GM12878 (cell line): ENCODE results near the gene MTHFR.

Experiments
- CTCF ChIP-seq, 3 experiments: IDR thresholded peaks in 2 of 3; conservative IDR thresholded peaks in 1 of 3; 2 replicates each; pipeline ENCODE4 v1.5.1; 2011; ENCODE audit warnings: low read depth in 3 of 3, low read length in 3 of 3, mild to moderate bottlenecking in 3 of 3, control low read depth in 2 of 3, moderate library complexity in 2 of 3, inconsistent platforms in 1 of 3, mixed read lengths in 1 of 3; ENCODE audit not compliant: control insufficient read depth in 2 of 3, insufficient read depth in 1 of 3; ENCODE audit errors: extremely low read depth in 1 of 3
- FOXM1 ChIP-seq: IDR thresholded peaks from 2 replicates; pipeline ENCODE4 v1.6.1; 2012; ENCODE audit warnings: low read depth, mild to moderate bottlenecking, inconsistent platforms, low read length, moderate library complexity
- GABPA ChIP-seq: IDR thresholded peaks from 2 replicates; pipeline ENCODE4 v1.6.1; 2014; ENCODE audit warnings: antibody characterized with exemption, low read depth, mild to moderate bottlenecking, inconsistent platforms
- MAX ChIP-seq: IDR thresholded peaks from 2 replicates; pipeline ENCODE4 v1.6.1; 2012; ENCODE audit warnings: low read depth, low read length, improper control_type of control experiment
- RELA ChIP-seq: fragments of 450-650 bp; IDR thresholded peaks from 2 replicates; pipeline ENCODE4 v1.8.0; 2014; ENCODE audit warnings: borderline replicate concordance; ENCODE audit not compliant: partially characterized antibody
- SIX5 ChIP-seq: IDR thresholded peaks from 2 replicates; pipeline ENCODE4 v1.6.1; 2011; ENCODE audit warnings: mild to moderate bottlenecking, low read depth, low read length, moderate library complexity; ENCODE audit not compliant: severe bottlenecking
- SP1 ChIP-seq: IDR thresholded peaks from one replicate; pipeline ENCODE4 v1.6.1; 2011; ENCODE audit warnings: low read depth, low read length
- SPI1 ChIP-seq: IDR thresholded peaks from 2 replicates; pipeline ENCODE4 v1.6.1; 2011; ENCODE audit warnings: low read depth, mild to moderate bottlenecking, low read length, moderate library complexity, borderline replicate concordance; ENCODE audit not compliant: insufficient read depth

DNA sequence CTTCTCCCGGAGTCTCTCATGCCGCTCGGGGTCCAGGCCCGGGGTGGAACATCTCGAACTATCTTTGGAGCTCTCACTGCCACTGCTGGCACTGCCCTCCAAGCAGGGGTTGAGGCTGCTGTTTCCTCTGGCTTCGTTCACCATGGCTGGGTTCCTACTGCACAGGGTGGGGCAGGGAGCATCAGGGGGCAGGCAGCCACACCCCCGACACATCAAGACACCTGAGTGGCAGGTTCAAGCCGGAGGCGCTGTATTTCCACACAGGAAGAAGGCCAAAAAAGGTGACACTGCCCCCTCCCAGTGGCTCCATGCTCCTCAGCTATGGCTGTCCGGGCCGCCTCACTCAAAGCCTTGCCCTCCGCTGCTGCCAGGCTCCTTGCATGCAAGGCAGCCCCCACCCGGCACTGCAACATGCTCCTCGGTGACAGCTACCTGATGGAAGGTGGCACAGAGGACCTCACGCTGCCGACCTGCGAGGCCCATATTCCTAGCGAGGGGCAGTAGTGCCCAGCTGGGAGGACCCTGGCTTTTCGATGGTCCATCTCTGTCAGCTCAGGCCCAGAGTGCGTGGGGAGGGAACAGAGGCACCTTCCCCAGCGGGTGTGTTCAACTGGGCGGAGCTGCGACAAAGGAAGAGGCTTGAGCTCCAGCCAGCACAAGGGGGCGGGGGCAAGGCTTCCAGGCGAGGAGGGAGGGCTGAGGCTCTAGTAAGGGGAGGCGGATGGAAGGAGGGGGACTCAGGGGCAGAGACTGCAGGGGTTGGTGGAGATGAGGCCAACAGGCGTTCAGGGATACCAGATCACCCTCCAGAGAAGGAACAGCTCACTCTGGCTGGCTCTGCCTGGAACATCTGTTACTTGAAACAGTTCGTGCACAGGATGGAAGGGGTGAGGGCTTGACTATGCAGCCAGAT is 2.5 kb downstream of the MTHFR start:
- TF ChIP-seq RELA = no peak
- TF ChIP-seq SPI1 = no peak
- no peak for TF ChIP-seq CTCF (IDR thresholded peaks at IDR 0.05 in 2 of 3, conservative IDR thresholded peaks at IDR 0.05 in 1 of 3; ENCODE audit: control insufficient read depth in 2 of 3, extremely low read depth in 1 of 3, insufficient read depth in 1 of 3, low read depth in 3 of 3, low read length in 3 of 3)
- no peak for TF ChIP-seq FOXM1
- TF ChIP-seq GABPA = no peak
- peak; percentile 5; the same call in 1 of the 2 replicates for TF ChIP-seq MAX
- TF ChIP-seq SP1 = no peak
- no peak for TF ChIP-seq SIX5
